NCI-H1930 (cell line): ENCODE measurements around the gene DBP.

Experiments
- DNase-seq, 2 experiments: peaks; one replicate each; lab custom pipeline; 2025; lab: John Stamatoyannopoulos, UW

DBP gene

GRCh38 chr19:48609571-48610108 lies 27.5 kb downstream of the DBP start:
- no peak for DNase-seq

DNA sequence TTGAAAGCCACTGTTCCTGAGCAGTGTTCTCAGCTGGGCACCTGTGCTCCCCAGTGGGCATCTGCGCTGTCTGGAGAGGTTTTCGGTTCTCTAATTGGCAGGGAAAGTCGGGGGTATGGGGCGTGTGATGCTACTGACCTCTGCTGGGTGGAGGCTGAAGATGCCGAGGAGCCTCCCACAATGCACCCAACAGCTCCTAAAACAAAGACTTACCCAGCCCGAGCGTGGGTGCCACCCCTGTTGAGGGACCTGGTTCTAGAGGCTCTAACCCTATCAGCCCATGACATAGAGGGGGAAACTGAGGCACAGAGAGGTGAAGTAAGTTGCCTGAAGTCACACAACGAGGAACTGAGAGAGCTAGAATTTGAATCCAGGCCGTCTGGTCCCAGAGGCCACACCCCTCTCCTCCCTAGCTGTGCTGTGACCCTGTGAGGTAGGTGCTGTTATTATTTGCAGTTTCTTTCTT lies 28.3 kb downstream of the DBP start:
- DNase-seq = peak in 1 of 2 experiments; percentile 34

- no peak for DNase-seq
Measured at GRCh38 chr19:48607359-48607755, 29.8 kb downstream of the DBP start.

- no peak for DNase-seq
Measured at GRCh38 chr19:48606463-48607358, 30.5 kb downstream of the DBP start, which contains the start of gene SPACA4. Gene SPACA4 (plus strand): TSS chr19:48606742. CDS start chr19:48606979, 237 bp downstream.

DNA sequence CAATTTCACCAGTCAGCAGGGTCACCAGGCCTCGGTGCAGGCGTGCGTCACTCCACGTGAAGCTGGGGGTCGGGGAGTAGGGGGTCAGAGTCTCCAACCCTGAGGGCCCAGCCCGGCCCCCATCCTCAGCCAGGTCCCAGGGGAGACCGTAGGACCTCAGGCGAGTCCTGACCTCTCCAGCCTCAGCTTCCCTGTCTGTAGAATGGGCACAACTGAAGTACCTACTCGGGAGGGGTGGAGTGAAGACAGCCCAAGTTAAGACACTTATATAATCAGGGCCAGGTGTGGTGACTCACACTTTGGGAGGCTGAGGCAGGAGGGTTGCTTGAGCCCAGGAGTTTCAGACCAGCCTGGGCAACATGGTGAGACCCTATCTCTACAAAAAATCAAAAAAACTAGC lies 33.3 kb downstream of the DBP start:
- no peak for DNase-seq

DNA sequence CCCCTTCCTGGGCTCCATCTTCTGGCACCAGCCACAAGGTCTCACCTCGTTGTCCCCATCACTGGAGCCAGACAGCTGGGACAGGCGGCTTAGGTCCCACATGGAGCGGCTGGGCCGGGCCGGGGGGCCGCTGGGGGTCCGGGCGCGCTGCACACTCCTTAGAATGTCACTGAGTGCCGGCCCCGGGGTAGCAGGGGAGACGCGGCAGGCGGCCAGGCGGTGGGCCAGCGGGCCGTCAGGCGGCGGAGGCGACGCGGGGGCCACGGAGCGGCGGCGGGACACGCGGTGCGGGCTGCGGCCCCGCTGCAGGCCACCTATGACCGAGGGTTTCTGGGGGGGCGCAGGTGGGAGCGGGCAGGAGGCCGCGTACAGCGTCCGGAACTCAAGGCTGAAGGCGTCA lies 33.7 kb downstream of the DBP start:
- no peak for DNase-seq

GRCh38 chr19:48603001-48603400 lies 34.2 kb downstream of the DBP start:
- DNase-seq = no peak

GRCh38 chr19:48600679-48601417 lies 36.3 kb downstream of the DBP start:
- DNase-seq = no peak

GRCh38 chr19:48598996-48599700 lies 38.0 kb downstream of the DBP start:
- DNase-seq = no peak

DNA sequence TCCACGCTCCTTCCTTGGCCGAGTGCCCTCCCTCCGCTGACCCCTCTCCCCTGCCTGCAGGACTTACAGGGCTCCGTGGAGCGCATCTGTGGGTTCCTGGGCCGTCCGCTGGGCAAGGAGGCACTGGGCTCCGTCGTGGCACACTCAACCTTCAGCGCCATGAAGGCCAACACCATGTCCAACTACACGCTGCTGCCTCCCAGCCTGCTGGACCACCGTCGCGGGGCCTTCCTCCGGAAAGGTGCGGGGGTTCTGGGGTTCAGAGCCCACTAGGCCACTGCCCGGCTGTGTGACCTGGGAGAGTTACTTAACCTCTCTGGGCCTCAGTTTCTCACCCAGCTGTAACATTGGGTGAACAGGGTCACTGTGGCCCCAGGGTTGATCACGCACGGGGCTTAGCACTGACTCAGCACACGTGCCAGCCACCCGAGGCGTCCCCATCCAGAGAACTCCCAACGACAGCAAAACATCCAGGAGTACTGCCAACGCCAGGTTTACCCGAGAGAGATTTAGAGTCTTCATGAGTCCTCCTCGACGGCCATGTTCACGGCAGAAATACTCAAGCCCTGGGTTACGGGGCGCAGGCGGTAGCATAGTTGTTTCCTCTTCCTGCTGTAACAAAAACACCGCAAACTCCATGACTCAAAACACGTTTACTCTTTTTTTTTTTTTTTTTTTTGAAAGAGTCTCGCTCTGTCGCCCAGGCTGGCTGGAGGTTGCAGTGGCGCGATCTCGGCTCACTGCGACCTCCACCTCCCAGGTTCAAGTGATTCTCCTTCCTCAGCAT lies 40.3 kb downstream of the DBP start:
- no peak for DNase-seq

DNA sequence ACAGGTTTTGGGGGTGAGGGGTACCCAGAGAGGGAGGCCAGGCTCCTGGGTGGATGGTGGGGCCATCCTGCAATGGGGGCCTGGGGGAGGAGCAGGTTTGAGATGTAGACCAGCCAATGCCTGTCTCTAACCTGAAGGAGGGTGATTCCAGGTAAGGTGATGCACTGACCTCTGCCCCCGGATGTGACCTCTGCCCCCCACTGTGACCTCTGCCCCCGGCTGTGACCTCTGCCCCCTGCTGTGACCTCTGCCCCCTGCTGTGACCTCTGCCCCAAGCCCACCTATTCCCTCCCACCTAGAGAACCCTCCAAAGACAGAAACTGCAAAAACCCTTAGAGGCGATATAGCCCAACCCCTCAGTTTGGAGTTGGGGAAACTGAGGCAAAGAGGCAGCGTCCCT lies 40.9 kb downstream of the DBP start:
- no peak for DNase-seq

DNA sequence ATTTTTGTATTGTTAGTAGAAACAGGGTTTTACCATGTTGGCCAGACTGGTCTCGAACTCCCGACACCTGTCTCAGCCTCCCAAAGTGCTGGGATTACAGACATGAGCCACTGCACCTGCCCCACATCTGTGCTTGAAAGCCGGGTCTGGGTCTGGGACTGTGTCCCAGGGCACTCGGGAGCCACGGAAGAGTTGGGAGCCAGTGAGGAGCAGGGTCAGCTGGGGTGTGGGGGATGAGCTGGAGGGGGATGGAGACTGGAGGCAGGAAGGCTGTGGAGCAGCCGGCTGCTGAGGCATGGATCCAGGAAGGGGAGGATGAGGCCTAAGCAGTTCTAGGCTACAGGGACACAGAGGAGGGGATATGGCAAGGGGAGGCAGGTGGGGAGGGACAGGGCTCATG lies 41.3 kb downstream of the DBP start:
- no peak for DNase-seq

- DNase-seq = no peak
Measured at GRCh38 chr19:48595171-48595570, 42.0 kb downstream of the DBP start.

DNA sequence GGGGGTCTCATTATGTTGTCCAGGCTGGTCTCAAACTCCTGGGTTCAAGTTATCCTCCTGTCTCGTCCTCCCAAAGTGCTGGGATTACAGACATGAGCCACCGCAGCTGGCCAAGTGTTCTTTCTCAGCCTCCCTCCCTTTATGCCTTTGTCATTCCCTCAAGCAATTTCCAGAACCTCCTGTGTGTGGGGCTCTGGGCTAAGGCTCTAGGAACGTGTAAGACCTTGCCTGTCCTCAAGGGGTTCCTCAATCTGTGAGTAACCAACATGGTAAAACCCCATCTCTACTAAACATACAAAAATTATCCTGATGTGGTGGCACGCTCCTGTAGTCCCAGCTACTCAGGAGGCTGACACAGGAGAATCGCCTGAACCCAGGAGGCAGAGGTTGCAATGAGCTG lies 46.2 kb downstream of the DBP start:
- no peak for DNase-seq

DNA sequence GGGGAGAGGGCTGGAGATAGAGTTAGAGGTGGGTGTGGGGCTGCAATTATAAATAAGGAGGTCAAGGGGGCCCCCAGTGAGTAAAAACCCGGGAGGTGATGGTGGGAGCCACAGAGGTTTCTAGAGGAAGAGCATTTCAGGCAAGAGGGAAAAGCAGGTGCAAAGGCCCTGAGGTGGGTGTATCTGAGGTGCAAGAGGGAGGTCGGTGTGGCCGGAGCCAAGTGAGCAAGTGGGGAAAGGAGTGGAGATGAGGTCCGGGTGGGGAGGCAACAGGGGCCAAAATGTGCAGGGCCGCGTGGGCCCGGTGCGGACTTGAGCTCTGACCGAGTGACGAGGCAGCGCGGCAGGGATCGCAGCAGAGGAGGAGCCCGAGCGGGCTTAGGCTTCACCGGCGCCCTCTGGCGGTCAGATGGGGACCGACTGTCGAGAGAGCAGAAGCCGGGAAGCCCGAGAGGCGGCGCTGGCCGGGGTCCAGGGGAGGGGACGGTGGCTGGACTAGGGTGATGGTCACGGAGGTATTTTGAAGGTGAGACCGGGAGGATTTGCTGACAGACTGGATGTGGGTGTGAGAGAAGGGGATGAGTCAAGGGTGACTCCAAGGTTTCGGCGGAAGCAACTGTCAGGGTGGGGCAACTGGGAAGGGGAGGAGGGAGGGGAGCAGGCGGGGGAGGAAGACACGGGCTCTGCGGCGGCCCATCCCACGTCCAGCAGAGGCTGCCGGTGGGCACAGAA lies 48.3 kb downstream of the DBP start:
- peak; percentile 81 to 92 for DNase-seq

DNA sequence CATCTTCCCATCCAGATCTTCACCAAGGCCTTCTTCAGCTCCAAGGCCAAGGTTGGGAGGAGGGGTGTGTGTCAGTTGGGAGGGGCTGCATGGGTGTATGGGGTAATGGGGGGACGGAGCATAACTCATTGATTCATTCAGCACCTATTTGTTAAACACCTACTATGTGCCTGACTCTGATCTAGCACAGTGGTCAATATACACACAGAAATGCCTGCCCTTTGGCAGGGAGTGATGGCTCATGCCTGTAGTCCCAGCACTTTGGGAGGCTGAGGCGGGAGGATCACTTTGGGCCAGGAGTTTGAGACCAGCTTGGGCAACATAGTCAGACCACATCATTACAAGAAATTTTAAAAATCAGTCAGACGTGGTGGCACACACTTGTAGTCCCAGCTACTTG lies 49.8 kb downstream of the DBP start:
- DNase-seq = no peak

DNA sequence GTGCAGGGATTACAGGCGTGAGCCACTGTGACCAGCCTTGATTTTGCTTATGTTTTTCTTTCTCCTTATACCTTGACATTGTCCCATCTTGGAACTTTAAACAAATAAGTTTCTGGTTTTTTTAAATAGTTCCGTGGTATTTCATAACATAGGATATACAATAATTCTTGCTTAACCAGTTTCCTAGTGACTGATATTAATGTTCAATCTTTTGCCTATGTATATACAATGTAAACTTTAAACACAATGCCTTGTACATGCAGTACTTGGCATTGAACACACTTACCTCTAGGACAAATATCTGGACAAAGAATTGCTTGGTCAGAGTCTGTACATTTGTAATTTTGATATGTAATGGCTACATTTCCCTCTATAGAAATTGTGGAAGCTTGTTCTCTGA lies 55.0 kb downstream of the DBP start:
- DNase-seq = no peak
